Trophoblast cell (in vitro differentiated cells and primary cell): ENCODE data around the gene NFKBIL1.
A peak's percentile ranks its signal among the peaks of the same experiment; 100 is the strongest.

Experiments used
- DNase-seq, 2 donors: peaks; one replicate each; pipeline ENCODE4 v3.0.0-alpha.2; 2016
- H2AFZ ChIP-seq: 2 replicates; pipeline ENCODE4 v1.6.1; 2013; ENCODE audit warnings: low read length, moderate library complexity, mild to moderate bottlenecking; ENCODE audit not compliant: insufficient read depth, poor library complexity
- H2AK5ac ChIP-seq: 2 replicates; pipeline ENCODE4 v1.6.1; 2013; ENCODE audit warnings: mild to moderate bottlenecking, low read length
- H2BK120ac ChIP-seq: 2 replicates; pipeline ENCODE4 v1.6.1; 2013; ENCODE audit warnings: low read length, mild to moderate bottlenecking, moderate library complexity; ENCODE audit not compliant: insufficient read depth, poor library complexity
- H2BK12ac ChIP-seq: 2 replicates; pipeline ENCODE4 v1.6.1; 2013; ENCODE audit warnings: mild to moderate bottlenecking, low read length, moderate library complexity
- H2BK5ac ChIP-seq: 2 replicates; pipeline ENCODE4 v1.6.1; 2013; ENCODE audit warnings: low read length, low read depth, moderate library complexity, mild to moderate bottlenecking; ENCODE audit not compliant: poor library complexity
- H3K14ac ChIP-seq: 2 replicates; pipeline ENCODE4 v1.6.1; 2013; ENCODE audit warnings: mild to moderate bottlenecking, low read length
- H3K18ac ChIP-seq: 2 replicates; pipeline ENCODE4 v1.6.1; 2013; ENCODE audit warnings: mild to moderate bottlenecking, low read length
- H3K23ac ChIP-seq: 2 replicates; pipeline ENCODE4 v1.6.1; 2013; ENCODE audit warnings: low read length
- H3K27ac ChIP-seq: 2 replicates; pipeline ENCODE4 v1.5.1; 2013; ENCODE audit warnings: low read depth, mild to moderate bottlenecking, inconsistent platforms, low read length, moderate library complexity
- H3K27me3 ChIP-seq: 2 replicates; pipeline ENCODE4 v1.6.1; 2013; ENCODE audit warnings: inconsistent platforms, mild to moderate bottlenecking, low read length, moderate library complexity; ENCODE audit not compliant: insufficient read depth
- H3K36me3 ChIP-seq, 2 experiments: 1 replicate in 1 of 2; 2 replicates in 1 of 2; pipeline ENCODE4 v1.6.1; 2013; ENCODE audit warnings: low read length in 2 of 2, mild to moderate bottlenecking in 2 of 2, moderate library complexity in 1 of 2; ENCODE audit not compliant: insufficient read depth in 2 of 2, control insufficient read depth in 1 of 2
- H3K4ac ChIP-seq: 2 replicates; pipeline ENCODE4 v1.6.1; 2013; ENCODE audit warnings: low read depth, mild to moderate bottlenecking, low read length, moderate library complexity
- H3K4me1 ChIP-seq, 2 experiments: 1 replicate in 1 of 2; 2 replicates in 1 of 2; pipeline ENCODE4 v1.6.1; 2013; ENCODE audit warnings: low read length in 2 of 2, mild to moderate bottlenecking in 2 of 2, moderate library complexity in 1 of 2; ENCODE audit not compliant: insufficient read depth in 2 of 2, control insufficient read depth in 1 of 2
- H3K4me2 ChIP-seq: 2 replicates; pipeline ENCODE4 v1.6.1; 2013; ENCODE audit warnings: inconsistent platforms, mild to moderate bottlenecking, low read length, moderate library complexity
- H3K4me3 ChIP-seq: 2 replicates; pipeline ENCODE4 v1.5.1; 2013; ENCODE audit warnings: mild to moderate bottlenecking, low read depth, low read length, inconsistent platforms
- H3K79me1 ChIP-seq: one replicate; pipeline ENCODE4 v1.6.1; 2013; ENCODE audit warnings: low read length
- H3K79me2 ChIP-seq: 2 replicates; pipeline ENCODE4 v1.6.1; 2013; ENCODE audit warnings: low read length, mild to moderate bottlenecking; ENCODE audit not compliant: control insufficient read depth, insufficient read depth, poor library complexity
- H3K9ac ChIP-seq: 2 replicates; pipeline ENCODE4 v1.6.1; 2013; ENCODE audit warnings: mild to moderate bottlenecking, low read length
- H3K9me3 ChIP-seq: 2 replicates; pipeline ENCODE4 v1.6.1; 2013; ENCODE audit warnings: low read depth, mild to moderate bottlenecking, control low read depth, inconsistent platforms, low read length; ENCODE audit not compliant: insufficient read depth
- H4K12ac ChIP-seq: 2 replicates; pipeline ENCODE4 v1.6.1; 2013; ENCODE audit warnings: low read depth, mild to moderate bottlenecking, low read length, moderate library complexity
- H4K8ac ChIP-seq: 2 replicates; pipeline ENCODE4 v1.6.1; 2013; ENCODE audit warnings: low read depth, mild to moderate bottlenecking, low read length, moderate library complexity
- H4K91ac ChIP-seq: one replicate; pipeline ENCODE4 v1.6.1; 2013; ENCODE audit warnings: low read depth, mild to moderate bottlenecking, low read length, moderate library complexity
- WGBS: extraction: QIAGEN DNeasy Blood & Tissue Kit; methylation state at CpG from one replicate; pipeline ENCODE4 v1.1.7; 2013; ENCODE audit warnings: missing lambda C conversion rate; ENCODE audit not compliant: insufficient read length, insufficient coverage; ENCODE audit errors: extremely low coverage; 5-methylcytosine and 5-hydroxymethylcytosine counted together

Gene NFKBIL1

GRCh38 chr6:31532644-31533454, 14.6 kb upstream of the NFKBIL1 start:
- Histone ChIP-seq H3K4me3 (no peak overlapping the region), H2BK12ac (no peak overlapping the region), H3K36me3 (peaks cover 54 to 78% of the 10 kb centered on the region in 2 experiments), H3K18ac (no peak overlapping the region), H2BK120ac (no peak overlapping the region), H3K4me2 (no peak overlapping the region), H3K27me3 (no peaks in the 10 kb centered on the region), H3K4me1 (no peaks in the 10 kb centered on the region), H3K9me3 (no peaks in the 10 kb centered on the region), H3K9ac (no peak overlapping the region), H2AK5ac (no peak overlapping the region), H2AFZ (no peak overlapping the region), H4K8ac (no peak overlapping the region), H4K12ac (no peak overlapping the region), H3K14ac (no peak overlapping the region), H3K79me2 (no peaks in the 10 kb centered on the region), H2BK5ac (no peak overlapping the region), H3K23ac (no peak overlapping the region), H4K91ac (no peak overlapping the region), H3K27ac (no peak overlapping the region), H3K79me1 (no peaks in the 10 kb centered on the region), H3K4ac (no peak overlapping the region)
- WGBS = no CpG with 5 or more reads among the region's 9 CpGs
- no peak for DNase-seq

GRCh38 chr6:31533455-31533841, 14.0 kb upstream of the NFKBIL1 start:
- H3K9me3 ChIP-seq = no peaks in the 10 kb centered on the region
- no peaks in the 10 kb centered on the region for H3K79me2 ChIP-seq
- no peak overlapping the region for H2BK5ac ChIP-seq
- no peaks in the 10 kb centered on the region for H3K79me1 ChIP-seq
- no peak overlapping the region for H3K4me3 ChIP-seq
- WGBS = no CpG with 5 or more reads among the region's 1 CpG
- H2BK12ac ChIP-seq = no peak overlapping the region
- peaks cover 54 to 83% of the 10 kb centered on the region in 2 experiments for H3K36me3 ChIP-seq
- H3K14ac ChIP-seq = no peak overlapping the region
- no peak overlapping the region for H4K12ac ChIP-seq
- H3K4me2 ChIP-seq = no peak overlapping the region
- H2BK120ac ChIP-seq = no peak overlapping the region
- H2AFZ ChIP-seq = no peak overlapping the region
- no peak overlapping the region for H3K4ac ChIP-seq
- no peak overlapping the region for H3K18ac ChIP-seq
- DNase-seq = no peak
- H2AK5ac ChIP-seq = no peak overlapping the region
- no peak overlapping the region for H3K27ac ChIP-seq
- H3K4me1 ChIP-seq = no peaks in the 10 kb centered on the region
- no peaks in the 10 kb centered on the region for H3K27me3 ChIP-seq
- no peak overlapping the region for H3K23ac ChIP-seq
- no peak overlapping the region for H4K91ac ChIP-seq
- no peak overlapping the region for H3K9ac ChIP-seq
- no peak overlapping the region for H4K8ac ChIP-seq

- H3K27ac ChIP-seq = no peak overlapping the region
- no peak for DNase-seq
- no peak overlapping the region for H3K9ac ChIP-seq
- H2AFZ ChIP-seq = no peak overlapping the region
- no peak overlapping the region for H3K14ac ChIP-seq
- H3K4me1 ChIP-seq = no peaks in the 10 kb centered on the region
- H3K18ac ChIP-seq = no peak overlapping the region
- no peak overlapping the region for H2AK5ac ChIP-seq
- H3K4me2 ChIP-seq = no peak overlapping the region
- no peak overlapping the region for H3K23ac ChIP-seq
- no peaks in the 10 kb centered on the region for H3K27me3 ChIP-seq
- no peak overlapping the region for H2BK12ac ChIP-seq
- no peak overlapping the region for H2BK120ac ChIP-seq
- H3K79me1 ChIP-seq = no peaks in the 10 kb centered on the region
- H3K36me3 ChIP-seq = peaks cover 59 to 89% of the 10 kb centered on the region in 2 experiments
- H4K91ac ChIP-seq = no peak overlapping the region
- H3K9me3 ChIP-seq = no peaks in the 10 kb centered on the region
- H3K4me3 ChIP-seq = no peak overlapping the region
- WGBS = no CpG with 5 or more reads among the region's 6 CpGs
- no peak overlapping the region for H2BK5ac ChIP-seq
- H4K8ac ChIP-seq = no peak overlapping the region
- no peaks in the 10 kb centered on the region for H3K79me2 ChIP-seq
- no peak overlapping the region for H3K4ac ChIP-seq
- no peak overlapping the region for H4K12ac ChIP-seq
Observed at GRCh38 chr6:31534011-31534410, 13.4 kb upstream of the NFKBIL1 start.

- Histone ChIP-seq H3K79me2 (peaks cover 3% of the 10 kb centered on the region), H2BK12ac (no peak overlapping the region), H2BK120ac (no peak overlapping the region), H3K18ac (peak overlapping the region; percentile 34), H4K12ac (no peak overlapping the region), H3K4me3 (no peak overlapping the region), H3K79me1 (no peaks in the 10 kb centered on the region), H3K27me3 (no peaks in the 10 kb centered on the region), H3K36me3 (peaks cover 58 to 91% of the 10 kb centered on the region in 2 experiments), H3K9me3 (no peaks in the 10 kb centered on the region), H4K8ac (no peak overlapping the region), H3K14ac (no peak overlapping the region), H2AFZ (no peak overlapping the region), H4K91ac (no peak overlapping the region), H3K9ac (no peak overlapping the region), H3K4me2 (no peak overlapping the region), H2BK5ac (no peak overlapping the region), H3K27ac (no peak overlapping the region), H2AK5ac (no peak overlapping the region), H3K23ac (no peak overlapping the region), H3K4me1 (no peaks in the 10 kb centered on the region), H3K4ac (no peak overlapping the region)
- DNase-seq = no peak
- WGBS = no CpG with 5 or more reads among the region's 24 CpGs
Observed at GRCh38 chr6:31534521-31535040, 12.8 kb upstream of the NFKBIL1 start.
